ENCODE measurements around the gene SLC25A25.

DNA sequence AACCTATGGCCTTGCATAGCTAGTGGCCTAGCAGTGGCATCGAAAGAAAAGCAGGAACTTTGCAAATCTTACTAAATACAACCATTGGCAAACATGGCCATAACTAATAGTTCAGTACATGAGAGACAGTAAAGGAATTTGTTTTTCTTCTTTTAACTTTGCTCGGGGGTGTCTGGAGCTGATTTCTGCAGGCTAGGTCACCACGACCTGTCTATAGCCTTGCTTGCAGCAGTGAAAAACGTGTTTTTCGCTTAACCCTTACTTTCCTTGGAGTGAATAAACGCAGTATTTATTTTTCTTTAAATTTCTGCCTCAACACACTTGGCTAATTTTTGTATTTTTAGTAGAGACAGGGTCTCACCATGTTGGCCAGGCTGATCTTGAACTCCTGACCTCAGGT is 20.8 kb upstream of the SLC25A25 start:
- TF ChIP-seq, protein P1, sequence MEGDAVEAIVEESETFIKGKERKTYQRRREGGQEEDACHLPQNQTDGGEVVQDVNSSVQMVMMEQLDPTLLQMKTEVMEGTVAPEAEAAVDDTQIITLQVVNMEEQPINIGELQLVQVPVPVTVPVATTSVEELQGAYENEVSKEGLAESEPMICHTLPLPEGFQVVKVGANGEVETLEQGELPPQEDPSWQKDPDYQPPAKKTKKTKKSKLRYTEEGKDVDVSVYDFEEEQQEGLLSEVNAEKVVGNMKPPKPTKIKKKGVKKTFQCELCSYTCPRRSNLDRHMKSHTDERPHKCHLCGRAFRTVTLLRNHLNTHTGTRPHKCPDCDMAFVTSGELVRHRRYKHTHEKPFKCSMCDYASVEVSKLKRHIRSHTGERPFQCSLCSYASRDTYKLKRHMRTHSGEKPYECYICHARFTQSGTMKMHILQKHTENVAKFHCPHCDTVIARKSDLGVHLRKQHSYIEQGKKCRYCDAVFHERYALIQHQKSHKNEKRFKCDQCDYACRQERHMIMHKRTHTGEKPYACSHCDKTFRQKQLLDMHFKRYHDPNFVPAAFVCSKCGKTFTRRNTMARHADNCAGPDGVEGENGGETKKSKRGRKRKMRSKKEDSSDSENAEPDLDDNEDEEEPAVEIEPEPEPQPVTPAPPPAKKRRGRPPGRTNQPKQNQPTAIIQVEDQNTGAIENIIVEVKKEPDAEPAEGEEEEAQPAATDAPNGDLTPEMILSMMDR (IDR thresholded peaks at IDR 0.05) = no peak
- TF ChIP-seq POLR2A (IDR thresholded peaks at IDR 0.05) = no peak

Data from esophagus squamous epithelium (tissue), 4 donors.